K562 (cell line): Measurements from ENCODE around the gene AP5Z1. TPM values are rescaled to one million over a fixed set of nuclear protein-coding genes. Genes with fewer than 3 reads are reported as not detected.
A peak's percentile ranks its signal among the peaks of the same experiment; 100 is the strongest.

Experiments used
- ATAC-seq: fragments of 200-7000 bp; cut with Tn5 transposase; 3 replicates; pipeline ENCODE4 v1.9.1; 2020; ENCODE audit warnings: moderate library complexity
- BruUV-seq: library from RNA; stranded (reverse); fragments of 400-500 nt; replicated peaks from 2 replicates; lab custom pipeline; 2021; lab: Mats Ljungman, UMichigan
- CTCF ChIA-PET: fragments of 300-600 bp; formaldehyde crosslinking; extraction: SDS; loops from one replicate; lab custom pipeline; 2021; ENCODE audit warnings: low intra/inter-chr PET ratio; lab: Yijun Ruan, JAX
- POLR2A ChIA-PET: fragments of 300-600, 350-650 bp; sonication (Branson Sonifier 250); formaldehyde crosslinking; extraction: SDS; loops from one replicate; lab custom pipeline; 2021; ENCODE audit warnings: antibody characterized with exemption, inconsistent platforms; lab: Yijun Ruan, JAX
- DNase-seq, 4 experiments: peaks; one replicate each; pipeline versions ENCODE4 v3.0.0 to v3.0.0-alpha.2; 2011 to 2018; ENCODE audit warnings: low spot score in 3 of 4, mixed read lengths in 3 of 4; ENCODE audit errors: extremely low read depth in 1 of 4
- FAIRE-seq: peaks from 2 replicates; lab custom pipeline; 2011; peaks lifted over from hg19 to GRCh38; lab: Jason Lieb, UNC
- H2AFZ ChIP-seq: 2 replicates; pipeline ENCODE4 v1.6.0; 2011; ENCODE audit warnings: low read depth, low read length, control low read depth, inconsistent platforms
- H3K27ac ChIP-seq: fragments of 200-600 bp; 3 replicates; pipeline ENCODE4 v1.8.0; 2011; ENCODE audit warnings: low read depth, mild to moderate bottlenecking, control low read depth, inconsistent platforms, low read length, moderate library complexity, mixed read lengths; ENCODE audit errors: extremely low read depth
- H3K27me3 ChIP-seq, 2 experiments: fragments of 300-600 bp in 1 of 2; 2 replicates in 1 of 2; 3 replicates in 1 of 2; pipeline versions ENCODE4 v1.6.0 to v1.8.0; 2011; ENCODE audit warnings: inconsistent platforms in 2 of 2, low read length in 2 of 2, mild to moderate bottlenecking in 1 of 2, mixed read lengths in 1 of 2, moderate library complexity in 1 of 2; ENCODE audit not compliant: control insufficient read depth in 2 of 2, insufficient read depth in 2 of 2
- H3K36me3 ChIP-seq: fragments of 300-600 bp; 3 replicates; pipeline ENCODE4 v1.8.0; 2011; ENCODE audit warnings: mild to moderate bottlenecking, low read length, inconsistent platforms; ENCODE audit not compliant: control insufficient read depth, insufficient read depth
- H3K4me1 ChIP-seq, 2 experiments: fragments of 200-600 bp in 1 of 2; replicated peaks in 1 of 2; 2 replicates in 1 of 2; 3 replicates in 1 of 2; pipeline versions ENCODE4 v1.5.1 to v1.8.0; 2011; ENCODE audit warnings: inconsistent platforms in 2 of 2, low read length in 2 of 2, mild to moderate bottlenecking in 1 of 2, mixed read lengths in 1 of 2, moderate library complexity in 1 of 2; ENCODE audit not compliant: control insufficient read depth in 2 of 2, insufficient read depth in 2 of 2
- H3K4me2 ChIP-seq: 2 replicates; pipeline ENCODE4 v1.6.1; 2011; ENCODE audit warnings: low read length, control low read depth, inconsistent platforms, mixed read lengths; ENCODE audit not compliant: insufficient read depth
- H3K4me3 ChIP-seq: fragments of 200-600 bp; sonication (generic), shearing (Covaris generic); 2 replicates; pipeline ENCODE4 v1.5.1; 2016; ENCODE audit warnings: control low read depth, inconsistent platforms
- H3K79me2 ChIP-seq: fragments of 200-600 bp; 3 replicates; pipeline ENCODE4 v1.8.0; 2011; ENCODE audit warnings: low read length, inconsistent platforms; ENCODE audit not compliant: control insufficient read depth, insufficient read depth
- H3K9ac ChIP-seq, 2 experiments: 2 replicates each; pipeline versions ENCODE4 v1.6.0 to v1.6.1; 2011; ENCODE audit warnings: low read depth in 2 of 2, low read length in 2 of 2, control low read depth in 1 of 2, inconsistent platforms in 1 of 2, mild to moderate bottlenecking in 1 of 2, mixed read lengths in 1 of 2; ENCODE audit not compliant: insufficient read depth in 1 of 2
- H3K9me1 ChIP-seq: one replicate; pipeline ENCODE4 v1.6.0; 2011; ENCODE audit warnings: inconsistent platforms, mild to moderate bottlenecking, low read length, moderate library complexity; ENCODE audit not compliant: control insufficient read depth, insufficient read depth
- H3K9me3 ChIP-seq: replicated peaks from 2 replicates; pipeline ENCODE4 v1.5.1; 2011; ENCODE audit warnings: low read depth, low read length, inconsistent platforms; ENCODE audit not compliant: control insufficient read depth, insufficient read depth
- H4K20me1 ChIP-seq: replicated peaks from 2 replicates; pipeline ENCODE4 v1.6.1; 2011; ENCODE audit warnings: low read length, inconsistent platforms, mixed read lengths; ENCODE audit not compliant: control insufficient read depth, insufficient read depth
- ARHGAP35 ChIP-seq: fragments of 450-650 bp; IDR thresholded peaks from 2 replicates; pipeline ENCODE4 v1.6.1; 2018; ENCODE audit not compliant: partially characterized antibody
- FOXO4 ChIP-seq: fragments of 450-650 bp; formaldehyde crosslinking; IDR thresholded peaks from 2 replicates; pipeline ENCODE4 v1.4.0; 2020; ENCODE audit warnings: mild to moderate bottlenecking, moderate library complexity
- JUNB ChIP-seq: fragments of 450-650 bp; formaldehyde crosslinking; conservative IDR thresholded peaks from 2 replicates; pipeline ENCODE4 v1.4.0; 2020; ENCODE audit warnings: mild to moderate bottlenecking
- RREB1 ChIP-seq: fragments of 250-450 bp; sonication (Bioruptor Pico); IDR thresholded peaks from 2 replicates; pipeline ENCODE4 v1.4.0; 2020
- TAF1 ChIP-seq: IDR thresholded peaks from 2 replicates; pipeline ENCODE4 v1.6.1; 2011; ENCODE audit warnings: mild to moderate bottlenecking, low read length, moderate library complexity; ENCODE audit not compliant: insufficient read depth, control insufficient read depth, severe bottlenecking; ENCODE audit errors: extremely low read depth
- ZNF165 ChIP-seq: fragments of 250-450 bp; sonication (Bioruptor Pico); IDR thresholded peaks from 2 replicates; pipeline ENCODE4 v1.4.0; 2020; ENCODE audit warnings: borderline replicate concordance
- ZNF316 ChIP-seq: fragments of 450-650 bp; IDR thresholded peaks from 2 replicates; pipeline ENCODE4 v1.6.1; 2016
- ZNF324 ChIP-seq: fragments of 250-450 bp; sonication (Bioruptor Pico); IDR thresholded peaks from 2 replicates; pipeline ENCODE4 v1.4.0; 2020; ENCODE audit warnings: mild to moderate bottlenecking
- ZNF76 ChIP-seq: fragments of 250-450 bp; sonication (Bioruptor Pico); IDR thresholded peaks from 2 replicates; pipeline ENCODE4 v1.4.0; 2020; ENCODE audit warnings: mild to moderate bottlenecking, moderate library complexity, borderline replicate concordance
- WGBS: fragments of 100-300 bp; shearing (Covaris generic); methylation state at CpG from one replicate; pipeline ENCODE4 v1.1.6; 2016; ENCODE audit warnings: low coverage, mixed read lengths; ENCODE audit not compliant: insufficient coverage; ENCODE audit errors: missing lambda C conversion rate; 5-methylcytosine and 5-hydroxymethylcytosine counted together
- in situ Hi-C: fragments of 300-500 bp; cut with MboI; formaldehyde crosslinking; loops from 4 replicates; pipeline ENCODE4 v1.15.0; 2018; ENCODE audit warnings: inconsistent platforms, mixed read lengths
- intact Hi-C: fragments of 100-400 bp; cut with micrococcal nuclease; formaldehyde crosslinking; loops from 2 replicates; pipeline ENCODE4 v1.14.2; 2022
- polyA plus RNA-seq, 8 experiments: library from polyadenylated mRNA; depleted of rRNA in 4 of 8; stranded (reverse) in 5 of 8; unstranded in 3 of 8; fragments of >200 nt; fragmentation: Nextera tagmentation in 2 of 8; fragmentation: Illumina TruSeq in 1 of 8; extraction: Ambion mirVana in 2 of 8; extraction: Trizol in 1 of 8; gene quantifications; 2 replicates each; pipeline versions ENCODE4 v1.2.1 to v1.2.3, GENCODE V29; 2011 to 2014; ENCODE audit warnings: inconsistent platforms in 1 of 8, missing spikeins in 1 of 8
- total RNA-seq, 7 experiments: library from RNA; depleted of rRNA in 6 of 7; stranded (reverse); fragments of >200 nt in 6 of 7; fragmentation: Illumina TruSeq in 2 of 7; extraction: Trizol in 2 of 7; gene quantifications; 2 replicates each; pipeline versions ENCODE4 v1.2.1 to v1.2.3, GENCODE V29; 2011 to 2021; ENCODE audit warnings: low replicate concordance in 1 of 7
- TF ChIP-seq, protein P1 (sequence below), 2 experiments: fragments of 450-650 bp in 1 of 2; IDR thresholded peaks; 2 replicates each; pipeline ENCODE4 v1.6.1; 2011 to 2017; ENCODE audit warnings: low read depth in 2 of 2, antibody characterized with exemption in 1 of 2, borderline replicate concordance in 1 of 2, low read length in 1 of 2, mild to moderate bottlenecking in 1 of 2, mixed read lengths in 1 of 2; ENCODE audit not compliant: control insufficient read depth in 1 of 2

The AP5Z1 gene
- total and polyA plus RNA-seq, 9 of the 15 experiments (the other 6 are each of a cell fraction or from before 2014, with no cell fraction given): 0.06 to 31.1 (median 6.4) TPM

- no peaks in the 10 kb centered on the region for H3K9me3 ChIP-seq
- no peak overlapping the region for H2AFZ ChIP-seq
- ATAC-seq (peak; percentile 24; the same call in 2 of the 3 replicates), DNase-seq (no peak), FAIRE-seq (no peak)
- TF ChIP-seq ZNF76 (CRISPR knock-in tag) (no peak), ZNF324 (no peak), ZNF316 (no peak), RREB1 (CRISPR knock-in tag) (no peak), FOXO4 (CRISPR knock-in tag) (no peak), TAF1 (no peak), ZNF165 (CRISPR knock-in tag) (no peak), ARHGAP35 (no peak), JUNB (CRISPR knock-in tag) (no peak)
- TF ChIP-seq, protein P1, sequence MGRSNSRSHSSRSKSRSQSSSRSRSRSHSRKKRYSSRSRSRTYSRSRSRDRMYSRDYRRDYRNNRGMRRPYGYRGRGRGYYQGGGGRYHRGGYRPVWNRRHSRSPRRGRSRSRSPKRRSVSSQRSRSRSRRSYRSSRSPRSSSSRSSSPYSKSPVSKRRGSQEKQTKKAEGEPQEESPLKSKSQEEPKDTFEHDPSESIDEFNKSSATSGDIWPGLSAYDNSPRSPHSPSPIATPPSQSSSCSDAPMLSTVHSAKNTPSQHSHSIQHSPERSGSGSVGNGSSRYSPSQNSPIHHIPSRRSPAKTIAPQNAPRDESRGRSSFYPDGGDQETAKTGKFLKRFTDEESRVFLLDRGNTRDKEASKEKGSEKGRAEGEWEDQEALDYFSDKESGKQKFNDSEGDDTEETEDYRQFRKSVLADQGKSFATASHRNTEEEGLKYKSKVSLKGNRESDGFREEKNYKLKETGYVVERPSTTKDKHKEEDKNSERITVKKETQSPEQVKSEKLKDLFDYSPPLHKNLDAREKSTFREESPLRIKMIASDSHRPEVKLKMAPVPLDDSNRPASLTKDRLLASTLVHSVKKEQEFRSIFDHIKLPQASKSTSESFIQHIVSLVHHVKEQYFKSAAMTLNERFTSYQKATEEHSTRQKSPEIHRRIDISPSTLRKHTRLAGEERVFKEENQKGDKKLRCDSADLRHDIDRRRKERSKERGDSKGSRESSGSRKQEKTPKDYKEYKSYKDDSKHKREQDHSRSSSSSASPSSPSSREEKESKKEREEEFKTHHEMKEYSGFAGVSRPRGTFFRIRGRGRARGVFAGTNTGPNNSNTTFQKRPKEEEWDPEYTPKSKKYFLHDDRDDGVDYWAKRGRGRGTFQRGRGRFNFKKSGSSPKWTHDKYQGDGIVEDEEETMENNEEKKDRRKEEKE (IDR thresholded peaks at IDR 0.05; ENCODE audit: borderline replicate concordance in 1 of 2, control insufficient read depth in 1 of 2, low read depth in 2 of 2, low read length in 1 of 2): no peak
- 0 out of 2 replicates have a peak, but pooled peaks cover 8% of the 10 kb centered on the region for H4K20me1 ChIP-seq
- H3K4me1 ChIP-seq: peaks cover 0 to 47% of the 10 kb centered on the region in 2 experiments; a peak in 2 of 5 replicates
- no peaks in the 10 kb centered on the region for H3K36me3 ChIP-seq
- CTCF ChIA-PET: no interaction called here
- intact Hi-C loops (no loop called here), in situ Hi-C loops (no loop called here)
- no peaks in the 10 kb centered on the region for H3K79me2 ChIP-seq
- H3K4me2 ChIP-seq: no peak overlapping the region
- BruUV-seq: no TSS peak
- H3K4me3 ChIP-seq: no peak overlapping the region
- no peaks in the 10 kb centered on the region for H3K9me1 ChIP-seq
- no peak overlapping the region for H3K27ac ChIP-seq
- peaks cover 0 to 4% of the 10 kb centered on the region in 2 experiments; a peak in 2 of 5 replicates for H3K27me3 ChIP-seq
- WGBS: 43% methylated on average over 29 of the region's 41 CpGs
- no peak overlapping the region for H3K9ac ChIP-seq
- POLR2A ChIA-PET: interaction anchor here (0.6 to 0.7 kb wide), 2 partner anchors 9 to 165 kb away, joined by 3 read pairs; no protein-coding TSS in a partner anchor
Measured at GRCh38 chr7:4803397-4804241, 28.2 kb downstream of the AP5Z1 start.
